Stimulated activated naive CD8-positive, alpha-beta T cell treated with anti-CD3 and anti-CD28 coated beads, Interleukin-15, Interleukin-2, amounts not matched to agents 100 ng/mL and 50 ng/mL, for 24 hours (primary cell): ENCODE data around the gene SUMF1.

Source experiments
- H3K27ac Mint-ChIP-seq: one replicate; pipeline ENCODE4 v1.8.0; 2021; ENCODE audit warnings: mild to moderate bottlenecking, mixed read lengths
- H3K27me3 Mint-ChIP-seq: one replicate; pipeline ENCODE4 v1.8.0; 2021; ENCODE audit warnings: mixed read lengths
- H3K36me3 Mint-ChIP-seq: one replicate; pipeline ENCODE4 v1.8.0; 2021; ENCODE audit warnings: low read depth, mixed read lengths
- H3K4me1 Mint-ChIP-seq: one replicate; pipeline ENCODE4 v1.8.0; 2021; ENCODE audit warnings: low read depth, mixed read lengths
- H3K4me3 Mint-ChIP-seq: one replicate; pipeline ENCODE4 v1.8.0; 2021; ENCODE audit warnings: mild to moderate bottlenecking, mixed read lengths
- H3K9me3 Mint-ChIP-seq: one replicate; pipeline ENCODE4 v1.8.0; 2021; ENCODE audit warnings: mixed read lengths

SUMF1 gene

GRCh38 chr3:4320096-4320911, 146.8 kb downstream of the SUMF1 start:
- Mint-ChIP-seq H3K9me3 (peaks cover 4% of the 10 kb centered on the region), H3K27ac (peak overlapping the region; percentile 54), H3K4me1 (no peaks in the 10 kb centered on the region), H3K4me3 (no peak overlapping the region), H3K27me3 (no peaks in the 10 kb centered on the region), H3K36me3 (peaks cover 28% of the 10 kb centered on the region)

DNA sequence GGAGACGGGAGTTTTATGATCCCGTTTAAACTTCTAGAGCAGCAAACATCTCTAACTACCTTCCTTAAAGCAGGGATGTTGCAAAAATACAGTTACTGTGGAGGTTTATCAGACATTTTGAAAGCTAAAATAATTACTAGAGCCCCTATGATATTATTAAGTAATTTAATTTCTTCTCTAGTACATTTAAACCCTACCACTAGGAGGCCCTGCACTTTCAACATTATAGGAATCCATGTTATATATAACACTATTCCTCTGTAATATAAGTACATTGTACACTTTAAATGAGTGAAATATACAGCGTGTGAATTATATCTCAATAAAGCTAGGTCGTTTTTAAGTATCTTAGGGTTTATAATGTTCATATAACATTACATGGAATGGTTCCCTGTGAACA, 152.4 kb downstream of the SUMF1 start:
- H3K9me3 Mint-ChIP-seq, result peaks cover 4% of the 10 kb centered on the region
- H3K27me3 Mint-ChIP-seq, result no peaks in the 10 kb centered on the region
- peaks cover 53% of the 10 kb centered on the region for H3K36me3 Mint-ChIP-seq
- no peaks in the 10 kb centered on the region for H3K4me1 Mint-ChIP-seq
- H3K4me3 Mint-ChIP-seq, result no peak overlapping the region
- H3K27ac Mint-ChIP-seq, result no peak overlapping the region

GRCh38 chr3:4313606-4314293, 153.3 kb downstream of the SUMF1 start:
- no peaks in the 10 kb centered on the region for H3K27me3 Mint-ChIP-seq
- H3K27ac Mint-ChIP-seq, result no peak overlapping the region
- H3K4me1 Mint-ChIP-seq, result no peaks in the 10 kb centered on the region
- peaks cover 4% of the 10 kb centered on the region for H3K9me3 Mint-ChIP-seq
- no peak overlapping the region for H3K4me3 Mint-ChIP-seq
- peaks cover 55% of the 10 kb centered on the region for H3K36me3 Mint-ChIP-seq

DNA sequence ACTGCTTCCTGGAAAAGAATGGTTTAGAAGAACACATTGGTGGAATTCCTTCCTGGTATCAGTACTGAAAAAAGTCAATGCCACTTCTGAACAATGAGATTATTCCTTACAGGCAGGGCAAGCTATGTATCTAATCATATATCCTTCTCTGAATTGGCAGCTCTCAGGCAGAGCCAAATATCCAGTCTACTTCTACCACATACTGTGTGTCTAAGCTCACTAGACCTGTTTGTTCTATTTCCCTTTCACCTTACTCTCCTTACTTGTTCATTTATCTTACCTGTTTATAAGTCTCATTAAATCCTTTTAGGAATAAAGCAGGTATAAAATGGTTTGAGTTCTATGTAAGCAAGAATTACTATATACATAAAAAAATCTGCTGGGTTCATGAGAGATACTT, 155.6 kb downstream of the SUMF1 start:
- Mint-ChIP-seq H3K4me3 (no peak overlapping the region), H3K36me3 (peaks cover 55% of the 10 kb centered on the region), H3K27ac (no peak overlapping the region), H3K27me3 (no peaks in the 10 kb centered on the region), H3K4me1 (peaks cover under 1% of the 10 kb centered on the region), H3K9me3 (peaks cover 4% of the 10 kb centered on the region)
